Left hindlimb (tissue), 1 donor: ENCODE results near the gene ARHGEF17.
"Not testable (repeated sequence)": the region's sequence is repeated elsewhere in the genome, so short reads cannot be mapped to it uniquely, and the experiment has no call there.

Experiments
- DNase-seq: peaks from one replicate; pipeline ENCODE4 v3.0.0-alpha.2; 2018

ARHGEF17 gene

GRCh38 chr11:73272680-73273038 is 35.4 kb upstream of the ARHGEF17 start:
- DNase-seq, result no peak

GRCh38 chr11:73273222-73273895 is 34.7 kb upstream of the ARHGEF17 start:
- no peak for DNase-seq

GRCh38 chr11:73274191-73274590 is 33.9 kb upstream of the ARHGEF17 start:
- DNase-seq, result not testable (repeated sequence)

GRCh38 chr11:73274722-73275380 is 33.2 kb upstream of the ARHGEF17 start:
- no peak for DNase-seq

GRCh38 chr11:73275381-73275750 is 32.7 kb upstream of the ARHGEF17 start:
- DNase-seq, result no peak

GRCh38 chr11:73277467-73277866 is 30.6 kb upstream of the ARHGEF17 start:
- DNase-seq, result no peak

GRCh38 chr11:73280626-73281025 is 27.4 kb upstream of the ARHGEF17 start:
- no peak for DNase-seq

- DNase-seq, result no peak
These were observed 26.8 kb upstream of the ARHGEF17 start for GRCh38 chr11:73281201-73281741.

GRCh38 chr11:73281796-73282660 is 26.0 kb upstream of the ARHGEF17 start:
- no peak for DNase-seq

GRCh38 chr11:73283276-73284000 is 24.6 kb upstream of the ARHGEF17 start:
- DNase-seq, result no peak

- no peak for DNase-seq
These were observed 24.0 kb upstream of the ARHGEF17 start for GRCh38 chr11:73284106-73284505.

- DNase-seq, result no peak
These were observed 22.4 kb upstream of the ARHGEF17 start for GRCh38 chr11:73285721-73286120.

GRCh38 chr11:73286240-73286810 is 21.8 kb upstream of the ARHGEF17 start:
- no peak for DNase-seq

GRCh38 chr11:73287400-73288101 is 20.5 kb upstream of the ARHGEF17 start:
- DNase-seq, result no peak

- no peak for DNase-seq
These were observed 19.7 kb upstream of the ARHGEF17 start for GRCh38 chr11:73288192-73288872.

GRCh38 chr11:73288873-73289707 is 19.0 kb upstream of the ARHGEF17 start:
- DNase-seq, result peak; percentile 76

- DNase-seq, result no peak
These were observed 17.5 kb upstream of the ARHGEF17 start for GRCh38 chr11:73290536-73290935.

GRCh38 chr11:73291196-73291595 is 16.9 kb upstream of the ARHGEF17 start:
- no peak for DNase-seq

- DNase-seq, result no peak
These were observed 16.1 kb upstream of the ARHGEF17 start for GRCh38 chr11:73291781-73292524.

- peak; percentile 70 for DNase-seq
These were observed 15.6 kb upstream of the ARHGEF17 start for GRCh38 chr11:73292525-73292894.
